ENCODE data around the gene ANKRD27. TPM values are rescaled to one million over a fixed set of nuclear protein-coding genes. Genes with fewer than 3 reads are reported as not detected.
"Not testable (repeated sequence)": the region's sequence is repeated elsewhere in the genome, so short reads cannot be mapped to it uniquely, and the experiment has no call there.

ANKRD27 gene
- polyA plus RNA-seq, 3 donors: 19.6 to 23.8 (median 23.2) TPM

GRCh38 chr19:32606289-32606688 is 68.7 kb downstream of the ANKRD27 start:
- DNase-seq: no peak

DNA sequence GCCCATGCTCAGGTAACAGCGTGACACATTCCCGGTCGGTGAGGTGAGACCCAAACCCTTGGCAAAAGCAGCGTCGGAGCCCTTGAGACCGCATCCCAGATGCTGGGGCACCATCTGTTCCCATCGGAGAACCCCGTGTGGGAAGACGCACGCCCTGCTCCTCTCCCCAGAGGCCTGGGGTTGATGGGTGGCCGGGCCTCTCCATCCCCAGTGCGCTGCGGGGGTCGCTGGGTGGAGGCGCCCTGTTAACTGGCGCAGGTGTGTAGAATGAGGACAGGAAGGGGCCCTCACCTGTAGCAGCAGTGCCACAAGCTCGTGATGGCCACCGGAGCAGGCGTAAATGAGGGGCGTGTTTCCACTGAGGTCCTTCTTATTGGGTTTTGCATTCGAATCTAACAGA is 69.4 kb downstream of the ANKRD27 start:
- no peak for DNase-seq

- DNase-seq: no peak
These were observed 71.0 kb downstream of the ANKRD27 start for GRCh38 chr19:32603961-32604360.

GRCh38 chr19:32599736-32600157 is 75.2 kb downstream of the ANKRD27 start:
- peak; percentile 34 for DNase-seq

DNA sequence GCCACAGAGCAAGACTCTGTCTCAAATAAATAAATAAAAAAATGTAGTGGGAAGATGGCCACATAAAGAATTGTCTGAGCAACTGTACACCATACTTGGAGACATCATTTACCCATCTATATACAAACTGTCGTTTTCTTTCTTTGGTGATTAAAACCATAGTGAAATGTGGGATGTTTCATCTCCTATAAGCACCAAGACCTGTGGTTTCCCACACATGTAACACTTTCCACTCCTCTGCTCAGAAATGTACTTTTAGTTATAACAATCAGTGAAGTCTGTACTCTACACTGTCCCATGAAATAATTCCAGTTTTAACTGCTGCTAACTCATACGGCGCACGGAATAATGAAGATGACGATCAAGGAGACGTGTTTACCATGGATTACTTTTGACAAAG is 75.7 kb downstream of the ANKRD27 start:
- DNase-seq: no peak

DNA sequence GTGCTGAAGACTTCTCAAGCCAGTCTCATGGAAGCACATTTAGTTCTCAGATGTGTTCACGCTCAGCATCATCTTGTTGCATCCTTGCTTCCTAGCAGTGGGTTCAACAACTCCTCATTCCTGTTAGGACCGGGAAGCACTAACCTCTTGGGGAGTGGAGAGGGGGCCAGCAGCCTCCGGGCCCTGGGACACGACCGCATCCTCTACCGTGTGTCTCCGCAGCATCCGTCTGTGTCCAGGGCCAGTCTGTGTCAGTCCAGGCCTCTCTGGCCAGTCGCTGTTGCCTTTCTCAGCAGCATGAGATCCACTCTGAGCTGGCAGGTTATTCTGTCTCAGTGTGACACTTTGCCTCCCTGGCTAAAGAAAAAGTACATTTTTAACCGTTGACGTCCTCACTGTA is 77.0 kb downstream of the ANKRD27 start:
- DNase-seq: no peak

DNA sequence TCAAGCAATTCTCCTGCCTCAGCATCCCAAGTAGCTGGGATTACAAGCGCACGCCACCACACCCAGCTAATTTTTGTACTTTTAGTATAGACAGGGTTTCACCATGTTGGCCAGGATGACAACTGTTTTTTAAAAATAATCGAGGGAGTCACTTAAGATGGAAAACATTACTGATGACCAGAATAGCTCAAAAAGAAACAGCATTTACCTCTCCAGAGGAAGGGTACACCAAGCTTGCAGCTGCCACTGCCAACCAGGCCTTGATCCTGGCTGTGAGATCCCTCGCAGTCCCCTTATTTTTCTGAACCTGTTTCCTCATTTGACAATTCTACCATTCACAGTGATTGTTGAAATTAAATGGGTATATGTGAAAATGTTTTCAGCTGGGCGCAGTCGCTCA is 79.5 kb downstream of the ANKRD27 start:
- no peak for DNase-seq

- no peak for DNase-seq
These were observed 81.0 kb downstream of the ANKRD27 start for GRCh38 chr19:32594021-32594420.

DNA sequence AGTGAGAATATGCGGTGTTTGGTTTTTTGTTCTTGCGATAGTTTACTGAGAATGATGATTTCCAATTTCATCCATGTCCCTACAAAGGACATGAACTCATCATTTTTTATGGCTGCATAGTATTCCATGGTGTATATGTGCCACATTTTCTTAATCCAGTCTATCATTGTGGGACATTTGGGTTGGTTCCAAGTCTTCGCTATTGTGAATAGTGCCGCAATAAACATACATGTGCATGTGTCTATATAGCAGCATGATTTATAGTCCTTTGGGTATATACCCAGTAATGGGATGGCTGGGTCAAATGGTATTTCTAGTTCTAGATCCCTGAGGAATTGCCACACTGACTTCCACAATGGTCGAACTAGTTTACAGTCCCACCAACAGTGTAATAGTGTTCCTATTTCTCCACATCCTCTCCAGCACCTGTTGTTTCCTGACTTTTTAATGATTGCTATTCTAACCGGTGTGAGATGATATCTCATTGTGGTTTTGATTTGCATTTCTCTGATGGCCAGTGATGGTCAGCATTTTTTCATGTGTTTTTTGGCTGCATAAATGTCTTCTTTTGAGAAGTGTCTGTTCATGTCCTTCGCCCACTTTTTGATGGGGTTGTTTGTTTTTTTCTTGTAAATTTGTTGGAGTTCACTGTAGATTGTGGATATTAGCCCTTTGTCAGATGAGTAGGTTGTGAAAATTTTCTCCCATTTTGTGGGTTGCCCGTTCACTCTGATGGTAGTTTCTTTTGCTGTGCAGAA is 87.1 kb downstream of the ANKRD27 start:
- DNase-seq: not testable (repeated sequence)

GRCh38 chr19:32581705-32582179 is 93.2 kb downstream of the ANKRD27 start:
- DNase-seq: no peak

- DNase-seq: peak; percentile 95
These were observed 93.9 kb downstream of the ANKRD27 start, which contains the start of gene PDCD5 for GRCh38 chr19:32580901-32581704. TSS of gene PDCD5 (plus strand) at chr19:32581190. CDS start at chr19:32581262, 72 bp downstream.

- no peak for DNase-seq
These were observed 94.6 kb downstream of the ANKRD27 start for GRCh38 chr19:32580353-32580900.

DNA sequence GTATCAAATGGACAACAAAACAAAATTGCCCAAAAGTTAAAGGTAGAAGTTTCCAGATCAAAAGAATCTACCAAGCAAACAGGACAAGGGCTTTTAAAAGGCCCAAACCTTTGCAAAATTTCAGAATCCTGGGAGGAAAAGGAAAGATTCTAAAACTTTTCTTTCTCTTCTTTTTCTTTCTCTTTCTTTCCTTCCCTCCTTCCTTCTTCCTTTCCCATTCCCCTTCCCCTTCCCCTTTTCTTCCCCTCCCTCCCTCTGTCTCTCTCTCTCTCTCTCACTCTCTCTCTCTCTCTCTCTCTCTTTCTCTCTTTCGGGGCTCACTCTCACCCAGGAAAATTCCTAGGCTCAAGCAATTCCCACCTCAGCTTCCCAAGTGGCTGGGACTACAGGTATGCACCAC is 98.2 kb downstream of the ANKRD27 start:
- DNase-seq: no peak

- no peak for DNase-seq
These were observed 101.5 kb downstream of the ANKRD27 start for GRCh38 chr19:32573492-32573794.

DNA sequence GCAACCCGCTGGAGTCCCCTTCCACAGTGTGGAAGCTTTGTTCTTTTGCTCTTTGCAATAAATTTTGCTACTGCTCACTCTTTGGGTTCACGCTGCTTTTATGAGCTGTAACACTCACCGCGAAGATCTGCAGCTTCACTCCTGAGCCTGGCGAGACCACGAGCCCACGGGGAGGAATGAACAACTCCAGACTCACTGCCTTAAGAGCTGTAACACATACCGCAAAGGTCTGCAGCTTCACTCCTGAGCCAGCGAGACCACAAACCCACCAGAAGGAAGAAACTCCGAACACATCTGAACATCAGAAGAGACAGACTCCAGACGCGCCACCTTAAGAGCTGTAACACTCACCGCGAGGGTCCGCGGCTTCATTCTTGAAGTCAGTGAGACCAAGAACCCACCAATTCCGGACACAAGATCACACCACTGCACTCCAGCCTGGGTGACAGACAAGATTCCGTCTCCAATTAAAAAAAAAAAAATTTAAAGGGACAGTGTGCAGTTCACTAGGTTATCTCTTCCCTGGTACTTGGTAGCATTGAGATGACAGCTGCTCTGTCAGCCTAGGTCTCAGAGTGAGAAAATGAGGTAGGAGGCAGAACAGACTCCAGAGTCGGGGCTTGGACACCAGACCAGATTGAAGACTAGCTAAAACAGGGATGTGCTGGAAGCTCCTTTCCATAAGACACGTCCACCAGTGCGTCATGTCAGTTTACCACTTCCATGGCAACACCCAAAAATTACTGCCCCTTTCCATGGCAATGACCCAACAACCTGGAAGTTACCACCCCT is 102.1 kb downstream of the ANKRD27 start:
- DNase-seq: not testable (repeated sequence)

- DNase-seq: not testable (repeated sequence)
These were observed 103.4 kb downstream of the ANKRD27 start for GRCh38 chr19:32571471-32572075.

DNA sequence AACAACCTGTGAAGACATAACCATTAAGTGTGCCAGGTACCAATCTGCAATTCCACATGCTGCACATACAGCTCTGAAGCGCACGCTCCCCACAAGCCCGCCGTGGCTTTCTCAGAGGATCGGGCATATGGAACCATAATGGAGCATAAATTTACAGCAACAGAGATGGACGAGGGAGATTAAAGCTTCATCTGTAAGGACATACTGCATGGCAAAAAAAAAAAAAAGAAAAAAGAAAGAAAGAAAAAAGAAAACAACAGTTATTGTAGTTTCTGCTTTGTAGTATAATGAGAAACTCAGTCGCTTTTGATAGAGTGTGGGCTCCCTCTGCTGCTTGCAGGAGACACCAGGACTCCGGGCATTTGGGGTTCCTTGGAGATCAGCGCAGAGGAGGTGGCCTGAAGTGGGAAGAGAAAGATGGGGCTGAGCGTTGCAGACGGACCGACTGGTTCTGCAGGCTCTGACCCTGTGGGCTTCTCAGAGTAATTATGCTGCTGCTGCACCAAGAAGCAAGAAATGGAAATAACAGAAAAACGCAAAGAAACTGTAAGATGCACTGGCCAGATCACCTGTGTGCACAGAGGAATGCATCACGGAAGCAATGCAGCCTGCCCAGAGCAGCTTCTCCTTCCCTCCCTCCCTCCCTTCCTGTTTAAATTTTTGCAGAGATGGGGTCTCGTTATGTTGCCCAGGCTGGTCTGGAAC is 104.7 kb downstream of the ANKRD27 start:
- DNase-seq: peak; percentile 49

DNA sequence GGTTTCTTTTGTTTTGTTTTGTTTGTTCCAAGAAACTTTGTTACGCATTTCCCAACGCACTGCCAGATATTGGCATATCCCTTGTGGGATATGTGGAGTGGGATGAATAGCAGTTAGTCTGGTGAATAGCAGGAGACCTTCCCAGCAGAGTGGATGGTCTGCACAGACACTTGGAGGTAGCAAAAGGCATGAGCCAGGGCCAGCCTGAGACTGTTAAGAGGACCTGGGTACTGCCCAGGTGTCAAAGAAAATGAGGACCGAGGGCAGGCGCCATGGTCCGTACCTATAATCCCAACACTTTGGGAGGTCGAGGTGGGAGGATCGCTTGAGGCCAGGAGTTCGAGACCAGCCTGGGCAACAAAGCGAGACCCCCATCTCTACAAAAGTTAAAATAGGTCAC is 107.5 kb downstream of the ANKRD27 start:
- no peak for DNase-seq

GRCh38 chr19:32566246-32566830 is 108.6 kb downstream of the ANKRD27 start:
- DNase-seq: no peak

GRCh38 chr19:32563761-32564160 is 111.2 kb downstream of the ANKRD27 start:
- DNase-seq: no peak
